OCI-LY7 (cell line): ENCODE results near the gene TMEM204. TPM values are rescaled to one million over a fixed set of nuclear protein-coding genes. Genes with fewer than 3 reads are reported as not detected.

ENCODE experiments used
- BruUV-seq: library from RNA; stranded (reverse); fragments of 400-500 nt; replicated peaks from 2 replicates; lab custom pipeline; 2021; lab: Mats Ljungman, UMichigan
- CTCF ChIA-PET: fragments of 300-600 bp; sonication (Branson Sonifier 250); formaldehyde crosslinking; loops from one replicate; lab custom pipeline; 2022; ENCODE audit warnings: antibody characterized with exemption; ENCODE audit not compliant: unreplicated experiment; lab: Charles Lee
- POLR2A ChIA-PET: fragments of 300-600 bp; sonication (Branson Sonifier 250); formaldehyde crosslinking; loops from one replicate; lab custom pipeline; 2022; ENCODE audit warnings: antibody characterized with exemption; lab: Charles Lee
- DNase-seq: peaks from one replicate; pipeline ENCODE4 v3.0.0-alpha.2; 2015; ENCODE audit warnings: low spot score
- H2AFZ ChIP-seq: fragments of 200-600 bp; sonication (generic), shearing (Covaris generic); 2 replicates; pipeline ENCODE4 v1.6.1; 2014; ENCODE audit warnings: mild to moderate bottlenecking, antibody characterized with exemption, low read length, moderate library complexity
- H3K27ac ChIP-seq: fragments of 200-600 bp; sonication (generic); 2 replicates; pipeline ENCODE4 v1.5.1; 2014; ENCODE audit warnings: mixed run types, low read depth, mild to moderate bottlenecking, moderate library complexity, low read length, inconsistent platforms; ENCODE audit not compliant: poor library complexity, severe bottlenecking
- H3K36me3 ChIP-seq: fragments of 200-600 bp; sonication (generic); 2 replicates; pipeline ENCODE4 v1.6.1; 2014; ENCODE audit warnings: mild to moderate bottlenecking, antibody characterized with exemption, low read length, moderate library complexity, mixed read lengths; ENCODE audit not compliant: insufficient read depth
- H3K4me1 ChIP-seq: fragments of 200-600 bp; sonication (generic); 2 replicates; pipeline ENCODE4 v1.5.1; 2014; ENCODE audit warnings: mild to moderate bottlenecking, low read length; ENCODE audit not compliant: insufficient read depth, poor library complexity, severe bottlenecking
- H3K4me2 ChIP-seq: fragments of 200-600 bp; sonication (generic); 2 replicates; pipeline ENCODE4 v1.6.1; 2014; ENCODE audit warnings: mild to moderate bottlenecking, low read length
- H3K4me3 ChIP-seq: fragments of 200-600 bp; sonication (generic); 2 replicates; pipeline ENCODE4 v1.5.1; 2014; ENCODE audit warnings: mild to moderate bottlenecking, low read depth, low read length; ENCODE audit not compliant: poor library complexity, severe bottlenecking
- H3K79me2 ChIP-seq: fragments of 200-600 bp; sonication (generic); 2 replicates; pipeline ENCODE4 v1.6.1; 2016; ENCODE audit warnings: low read depth, mild to moderate bottlenecking, low read length, moderate library complexity, mixed read lengths; ENCODE audit not compliant: insufficient read depth
- H3K9me2 ChIP-seq: fragments of 200-600 bp; sonication (generic); 2 replicates; pipeline ENCODE4 v1.6.1; 2016; ENCODE audit warnings: mild to moderate bottlenecking, low read length, mixed read lengths; ENCODE audit not compliant: insufficient read depth
- H3K9me3 ChIP-seq: fragments of 200-600 bp; sonication (generic); 2 replicates; pipeline ENCODE4 v1.6.1; 2014; ENCODE audit warnings: mild to moderate bottlenecking, mixed run types, low read length, mixed read lengths
- H4K20me1 ChIP-seq: fragments of 200-600 bp; sonication (generic); 2 replicates; pipeline ENCODE4 v1.6.1; 2014; ENCODE audit warnings: mild to moderate bottlenecking, antibody characterized with exemption, low read length, moderate library complexity, mixed read lengths; ENCODE audit not compliant: insufficient read depth
- EZH2phosphoT487 ChIP-seq: fragments of 200-600 bp; sonication (generic); IDR thresholded peaks from 2 replicates; pipeline ENCODE4 v1.6.1; 2018; ENCODE audit warnings: low read depth, borderline replicate concordance, mild to moderate bottlenecking, mixed run types, antibody characterized with exemption, low read length, moderate library complexity, mixed read lengths
- intact Hi-C: fragments of 100-400 bp; cut with micrococcal nuclease; formaldehyde crosslinking; loops from one replicate; pipeline ENCODE4 v1.10.0; 2022; ENCODE audit not compliant: unreplicated experiment
- total RNA-seq, 2 experiments: library from RNA; depleted of rRNA in 1 of 2; stranded (reverse); fragments of >200 nt in 1 of 2; shearing (Covaris generic) in 1 of 2; gene quantifications; 2 replicates each; pipeline ENCODE4 v1.2.3, GENCODE V29; 2014 to 2022
- TF ChIP-seq, protein P1 (sequence below): fragments of 200-600 bp; sonication (generic); conservative IDR thresholded peaks from 2 replicates; pipeline ENCODE4 v1.5.1; 2014; ENCODE audit warnings: mild to moderate bottlenecking, antibody characterized with exemption, low read length, moderate library complexity, mixed read lengths

The TMEM204 gene
- total RNA-seq, 2 experiments from 2014 or later, result not detected

DNA sequence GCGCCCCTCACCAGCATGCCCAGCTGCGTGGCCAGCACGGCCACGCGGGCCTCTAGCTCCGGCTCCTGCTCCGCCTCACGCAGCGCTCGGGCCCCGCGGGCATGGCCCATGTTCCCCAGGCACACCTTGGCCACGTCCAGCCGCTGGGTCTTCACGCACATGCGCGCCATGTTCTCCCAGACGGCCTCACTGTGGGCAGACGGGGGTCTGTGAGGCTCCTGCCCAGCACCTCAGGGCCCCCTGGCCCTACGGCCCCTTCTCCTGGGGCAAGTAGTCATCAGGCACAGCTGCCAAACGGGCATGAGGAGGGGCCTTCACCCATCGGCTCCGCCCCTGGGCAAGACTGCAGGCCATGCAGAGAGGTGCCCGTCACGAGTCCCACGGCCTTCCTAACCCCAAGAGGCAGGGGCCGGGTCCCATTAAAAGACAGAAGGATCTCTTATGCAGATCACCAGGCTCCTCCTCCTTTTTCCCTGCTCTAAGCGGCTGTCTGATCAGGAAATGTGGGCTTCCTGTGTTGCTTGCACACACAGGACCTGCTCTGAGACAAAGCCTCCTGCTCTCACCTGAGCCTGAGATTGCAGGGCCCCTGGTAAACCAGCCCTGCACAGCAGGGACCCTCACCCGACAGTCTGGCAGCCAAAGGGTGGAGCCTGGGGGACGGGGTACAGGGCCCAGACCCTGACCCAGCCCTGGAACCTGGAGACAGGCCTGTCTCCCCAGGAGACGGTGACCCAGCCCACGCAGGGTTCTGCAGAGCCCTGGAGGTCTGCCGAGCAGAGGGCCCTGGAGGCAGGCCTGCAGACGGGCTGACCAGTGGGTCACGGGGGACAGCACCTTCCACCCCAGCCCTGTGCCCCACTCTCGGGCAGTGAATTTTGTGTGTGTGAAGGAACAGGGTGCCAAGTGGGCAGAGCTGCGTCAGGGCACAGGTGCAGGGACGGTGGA is 6.6 kb upstream of the TMEM204 start:
- intact Hi-C loops, result no loop called here
- DNase-seq, result no peak
- Histone ChIP-seq H2AFZ (no peak overlapping the region), H3K9me2 (no peaks in the 10 kb centered on the region), H3K79me2 (no peaks in the 10 kb centered on the region), H3K4me1 (no peaks in the 10 kb centered on the region), H3K4me2 (no peak overlapping the region), H3K4me3 (no peak overlapping the region), H3K36me3 (no peaks in the 10 kb centered on the region), H4K20me1 (no peaks in the 10 kb centered on the region), H3K9me3 (no peaks in the 10 kb centered on the region), H3K27ac (no peak overlapping the region)
- ChIA-PET POLR2A (no interaction called here), CTCF (no interaction called here)
- BruUV-seq, result no TSS peak
- TF ChIP-seq, protein P1, sequence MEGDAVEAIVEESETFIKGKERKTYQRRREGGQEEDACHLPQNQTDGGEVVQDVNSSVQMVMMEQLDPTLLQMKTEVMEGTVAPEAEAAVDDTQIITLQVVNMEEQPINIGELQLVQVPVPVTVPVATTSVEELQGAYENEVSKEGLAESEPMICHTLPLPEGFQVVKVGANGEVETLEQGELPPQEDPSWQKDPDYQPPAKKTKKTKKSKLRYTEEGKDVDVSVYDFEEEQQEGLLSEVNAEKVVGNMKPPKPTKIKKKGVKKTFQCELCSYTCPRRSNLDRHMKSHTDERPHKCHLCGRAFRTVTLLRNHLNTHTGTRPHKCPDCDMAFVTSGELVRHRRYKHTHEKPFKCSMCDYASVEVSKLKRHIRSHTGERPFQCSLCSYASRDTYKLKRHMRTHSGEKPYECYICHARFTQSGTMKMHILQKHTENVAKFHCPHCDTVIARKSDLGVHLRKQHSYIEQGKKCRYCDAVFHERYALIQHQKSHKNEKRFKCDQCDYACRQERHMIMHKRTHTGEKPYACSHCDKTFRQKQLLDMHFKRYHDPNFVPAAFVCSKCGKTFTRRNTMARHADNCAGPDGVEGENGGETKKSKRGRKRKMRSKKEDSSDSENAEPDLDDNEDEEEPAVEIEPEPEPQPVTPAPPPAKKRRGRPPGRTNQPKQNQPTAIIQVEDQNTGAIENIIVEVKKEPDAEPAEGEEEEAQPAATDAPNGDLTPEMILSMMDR, result no peak
- no peak for TF ChIP-seq EZH2phosphoT487

DNA sequence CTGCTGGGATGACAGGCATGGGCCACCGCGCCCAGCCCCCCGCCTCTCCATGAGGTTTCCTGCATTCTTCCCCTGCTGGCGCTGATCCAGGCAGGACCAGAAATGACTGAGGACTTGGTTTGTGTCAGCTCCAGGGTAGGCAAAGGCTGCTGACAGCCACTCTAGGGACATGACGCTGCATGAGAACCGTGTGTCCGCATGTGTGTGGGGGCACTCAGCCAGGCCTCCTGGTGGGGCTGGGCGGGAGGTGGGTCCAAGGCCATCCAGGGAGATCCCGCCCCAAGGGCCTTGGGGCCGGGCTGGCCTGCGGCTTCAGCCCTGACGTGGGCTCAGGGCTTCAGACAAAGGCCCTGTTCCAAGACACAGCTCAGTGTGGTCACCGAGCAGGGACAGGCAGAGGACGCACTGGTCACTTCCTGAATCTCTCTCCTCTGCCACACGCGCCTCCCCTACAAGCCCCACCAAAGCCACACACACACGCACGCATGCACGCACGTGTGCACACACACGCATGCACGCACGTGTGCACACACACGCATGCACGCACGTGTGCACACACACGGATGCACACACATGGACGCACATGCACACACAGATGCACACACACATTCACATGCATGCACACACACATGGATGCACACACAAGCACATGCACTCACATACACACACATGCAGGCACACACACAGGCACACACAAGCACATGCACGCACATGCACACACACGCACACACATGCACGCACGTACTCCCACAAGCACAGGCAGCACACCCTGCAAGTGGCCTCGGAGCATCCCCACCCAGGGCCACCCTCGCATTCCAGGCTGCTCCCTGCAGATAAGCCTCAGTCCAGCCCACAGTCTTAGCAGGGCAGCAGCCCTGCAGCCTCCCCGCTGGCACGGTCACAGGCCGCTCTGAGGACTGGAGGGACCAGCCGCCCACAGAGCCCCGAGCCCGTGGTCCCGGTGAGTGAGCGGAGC is 5.3 kb upstream of the TMEM204 start:
- Histone ChIP-seq H3K79me2 (no peaks in the 10 kb centered on the region), H4K20me1 (no peaks in the 10 kb centered on the region), H3K27ac (no peak overlapping the region), H3K4me1 (no peaks in the 10 kb centered on the region), H3K9me2 (no peaks in the 10 kb centered on the region), H3K4me2 (no peak overlapping the region), H2AFZ (no peak overlapping the region), H3K9me3 (no peaks in the 10 kb centered on the region), H3K36me3 (no peaks in the 10 kb centered on the region), H3K4me3 (no peak overlapping the region)
- DNase-seq, result no peak
- no TSS peak for BruUV-seq
- CTCF ChIA-PET, result no interaction called here
- intact Hi-C loops, result no loop called here
- TF ChIP-seq, protein P1, result no peak
- TF ChIP-seq EZH2phosphoT487, result no peak
- POLR2A ChIA-PET, result no interaction called here
